ENCODE measurements around the gene EIF3L. TPM values are rescaled to one million over a fixed set of nuclear protein-coding genes. Genes with fewer than 3 reads are reported as not detected.

Gene EIF3L
- total and polyA plus RNA-seq, 2 experiments from 2014 or later: 206 to 346 TPM

GRCh38 chr22:37911697-37912096 lies 62.5 kb downstream of the EIF3L start:
- H3K4me1 ChIP-seq (ENCODE audit: insufficient read depth): peaks cover 23% of the 10 kb centered on the region
- H2AFZ ChIP-seq: no peak overlapping the region
- no peak overlapping the region for H3K9ac ChIP-seq
- peaks cover 70% of the 10 kb centered on the region for H3K79me2 ChIP-seq (ENCODE audit: insufficient read depth)
- H3K27ac ChIP-seq: no peak overlapping the region
- H3K9me3 ChIP-seq (ENCODE audit: low read depth): no peaks in the 10 kb centered on the region
- 79 to 80% methylated on average over 8 of the region's 8 CpGs for WGBS, 2 experiments (ENCODE audit: low coverage in 1 of 2, low lambda C conversion rate in 2 of 2, missing lambda C conversion rate in 2 of 2)
- TF ChIP-seq EZH2phosphoT487 (IDR thresholded peaks at IDR 0.05; ENCODE audit: insufficient read depth, low read depth) (no peak), EZH2 (IDR thresholded peaks at IDR 0.05; ENCODE audit: insufficient read depth, poor library complexity, severe bottlenecking) (no peak)
- H3K4me3 ChIP-seq: no peak overlapping the region
- no peak overlapping the region for H3K4me2 ChIP-seq (ENCODE audit: unreplicated experiment)
- H3K36me3 ChIP-seq (ENCODE audit: low read depth): peaks cover 18% of the 10 kb centered on the region
- H4K20me1 ChIP-seq (ENCODE audit: insufficient read depth): peaks cover 7% of the 10 kb centered on the region; the same call in 1 of the 2 replicates
- H3K9me2 ChIP-seq (ENCODE audit: insufficient read depth): no peaks in the 10 kb centered on the region
- in situ Hi-C loops (cut with MboI): no loop called here
- no peak for DNase-seq
- H3F3A ChIP-seq (ENCODE audit: insufficient read depth): 0 out of 2 replicates have a peak, but pooled peaks cover 7% of the 10 kb centered on the region
- no peaks in the 10 kb centered on the region for H3K27me3 ChIP-seq (replicated peaks; ENCODE audit: insufficient read depth)

- Histone ChIP-seq H4K20me1 (ENCODE audit: insufficient read depth) (peaks cover 7% of the 10 kb centered on the region; the same call in 1 of the 2 replicates), H3K27ac (no peak overlapping the region), H3K4me1 (ENCODE audit: insufficient read depth) (peaks cover 23% of the 10 kb centered on the region), H3K79me2 (ENCODE audit: insufficient read depth) (peaks cover 65% of the 10 kb centered on the region), H3K27me3 (replicated peaks; ENCODE audit: insufficient read depth) (no peaks in the 10 kb centered on the region), H3K4me3 (no peak overlapping the region), H3K36me3 (ENCODE audit: low read depth) (peaks cover 21% of the 10 kb centered on the region), H3K9me2 (ENCODE audit: insufficient read depth) (no peaks in the 10 kb centered on the region), H3F3A (ENCODE audit: insufficient read depth) (0 out of 2 replicates have a peak, but pooled peaks cover 7% of the 10 kb centered on the region), H3K4me2 (ENCODE audit: unreplicated experiment) (no peak overlapping the region), H3K9ac (no peak overlapping the region), H3K9me3 (ENCODE audit: low read depth) (no peaks in the 10 kb centered on the region), H2AFZ (no peak overlapping the region)
- TF ChIP-seq EZH2 (IDR thresholded peaks at IDR 0.05; ENCODE audit: insufficient read depth, poor library complexity, severe bottlenecking) (no peak), EZH2phosphoT487 (IDR thresholded peaks at IDR 0.05; ENCODE audit: insufficient read depth, low read depth) (no peak)
- in situ Hi-C loops (cut with MboI): no loop called here
- 82 to 83% methylated on average over 8 of the region's 8 CpGs for WGBS, 2 experiments (ENCODE audit: low coverage in 1 of 2, low lambda C conversion rate in 2 of 2, missing lambda C conversion rate in 2 of 2)
- DNase-seq: no peak
These were observed 63.0 kb downstream of the EIF3L start for GRCh38 chr22:37912171-37912570.

GRCh38 chr22:37913233-37913721 lies 64.1 kb downstream of the EIF3L start:
- 0 out of 2 replicates have a peak, but pooled peaks cover 4% of the 10 kb centered on the region for H4K20me1 ChIP-seq (ENCODE audit: insufficient read depth)
- peaks cover 14% of the 10 kb centered on the region for H3K4me1 ChIP-seq (ENCODE audit: insufficient read depth)
- H3K36me3 ChIP-seq (ENCODE audit: low read depth): peaks cover 23% of the 10 kb centered on the region
- H3K4me2 ChIP-seq (ENCODE audit: unreplicated experiment): no peak overlapping the region
- WGBS, 2 experiments (ENCODE audit: low coverage in 1 of 2, low lambda C conversion rate in 2 of 2, missing lambda C conversion rate in 2 of 2): 97 to 99% methylated on average over 7 of the region's 7 CpGs
- no peaks in the 10 kb centered on the region for H3K9me3 ChIP-seq (ENCODE audit: low read depth)
- in situ Hi-C loops (cut with MboI): no loop called here
- peaks cover 54% of the 10 kb centered on the region for H3K79me2 ChIP-seq (ENCODE audit: insufficient read depth)
- no peak overlapping the region for H3K4me3 ChIP-seq
- no peak for DNase-seq
- H3K9me2 ChIP-seq (ENCODE audit: insufficient read depth): no peaks in the 10 kb centered on the region
- H2AFZ ChIP-seq: no peak overlapping the region
- TF ChIP-seq EZH2phosphoT487 (IDR thresholded peaks at IDR 0.05; ENCODE audit: insufficient read depth, low read depth) (no peak), EZH2 (IDR thresholded peaks at IDR 0.05; ENCODE audit: insufficient read depth, poor library complexity, severe bottlenecking) (no peak)
- no peak overlapping the region for H3K9ac ChIP-seq
- H3K27me3 ChIP-seq (replicated peaks; ENCODE audit: insufficient read depth): no peaks in the 10 kb centered on the region
- no peaks in the 10 kb centered on the region for H3F3A ChIP-seq (ENCODE audit: insufficient read depth)
- no peak overlapping the region for H3K27ac ChIP-seq

GRCh38 chr22:37916311-37916710 lies 67.1 kb downstream of the EIF3L start:
- no peaks in the 10 kb centered on the region for H4K20me1 ChIP-seq (ENCODE audit: insufficient read depth)

More at GRCh38 chr22:37916311-37916710, 67.1 kb downstream of the EIF3L start:
- Histone ChIP-seq H3K27me3 (replicated peaks; ENCODE audit: insufficient read depth) (no peaks in the 10 kb centered on the region), H2AFZ (no peak overlapping the region), H3K4me1 (ENCODE audit: insufficient read depth) (no peaks in the 10 kb centered on the region), H3K4me3 (no peak overlapping the region), H3K4me2 (ENCODE audit: unreplicated experiment) (no peak overlapping the region), H3K9me3 (ENCODE audit: low read depth) (no peaks in the 10 kb centered on the region), H3F3A (ENCODE audit: insufficient read depth) (no peaks in the 10 kb centered on the region), H3K9me2 (ENCODE audit: insufficient read depth) (no peaks in the 10 kb centered on the region), H3K27ac (no peak overlapping the region), H3K36me3 (ENCODE audit: low read depth) (peaks cover 46% of the 10 kb centered on the region), H3K79me2 (ENCODE audit: insufficient read depth) (peaks cover 23% of the 10 kb centered on the region), H3K9ac (no peak overlapping the region)
- no peak for TF ChIP-seq EZH2phosphoT487 (IDR thresholded peaks at IDR 0.05; ENCODE audit: insufficient read depth, low read depth)
- TF ChIP-seq EZH2 (IDR thresholded peaks at IDR 0.05; ENCODE audit: insufficient read depth, poor library complexity, severe bottlenecking): no peak
- WGBS, 2 experiments (ENCODE audit: low coverage in 1 of 2, low lambda C conversion rate in 2 of 2, missing lambda C conversion rate in 2 of 2): 41% methylated on average over 5 of the region's 5 CpGs
- in situ Hi-C loops (cut with MboI): no loop called here
- no peak for DNase-seq

All from GM23248 (cell line).